ENCODE measurements around the gene THSD4. TPM values are rescaled to one million over a fixed set of nuclear protein-coding genes. Genes with fewer than 3 reads are reported as not detected.

The THSD4 gene
- total and polyA plus RNA-seq, 3 experiments from 2014 or later = not detected

- Histone ChIP-seq H3K9me3 (ENCODE audit: low read length) (no peaks in the 10 kb centered on the region), H3K27me3 (ENCODE audit: insufficient read depth, low read length, poor library complexity, severe bottlenecking) (no peaks in the 10 kb centered on the region), H3K36me3 (ENCODE audit: insufficient read depth, low read length) (no peaks in the 10 kb centered on the region), H3K4me3 (ENCODE audit: low read length) (no peak overlapping the region), H3K27ac (ENCODE audit: low read depth, low read length) (no peak overlapping the region), H3K4me1 (ENCODE audit: insufficient read depth, low read length) (no peaks in the 10 kb centered on the region)
- CTCF ChIA-PET = no interaction called here
- Mint-ChIP-seq H3K36me3 (no peaks in the 10 kb centered on the region), H3K27me3 (peaks cover 0 to 9% of the 10 kb centered on the region in 2 donors), H3K4me1 (no peaks in the 10 kb centered on the region), H3K4me3 (no peak overlapping the region), H3K9me3 (no peaks in the 10 kb centered on the region), H3K27ac (no peak overlapping the region)
- POLR2A ChIA-PET = no interaction called here
- no peak for DNase-seq
These were observed 82.3 kb downstream of the THSD4 start for GRCh38 chr15:71197620-71198019.

- Histone ChIP-seq H3K27ac (ENCODE audit: low read depth, low read length) (no peak overlapping the region), H3K27me3 (ENCODE audit: insufficient read depth, low read length, poor library complexity, severe bottlenecking) (no peaks in the 10 kb centered on the region), H3K9me3 (ENCODE audit: low read length) (no peaks in the 10 kb centered on the region), H3K36me3 (ENCODE audit: insufficient read depth, low read length) (no peaks in the 10 kb centered on the region), H3K4me3 (ENCODE audit: low read length) (no peak overlapping the region), H3K4me1 (ENCODE audit: insufficient read depth, low read length) (no peaks in the 10 kb centered on the region)
- Mint-ChIP-seq H3K9me3 (no peaks in the 10 kb centered on the region), H3K36me3 (no peaks in the 10 kb centered on the region), H3K27ac (no peak overlapping the region), H3K4me1 (no peaks in the 10 kb centered on the region), H3K27me3 (peaks cover 0 to 7% of the 10 kb centered on the region in 2 donors), H3K4me3 (no peak overlapping the region)
- CTCF ChIA-PET = no interaction called here
- POLR2A ChIA-PET = no interaction called here
- DNase-seq = no peak
These were observed 83.6 kb downstream of the THSD4 start for GRCh38 chr15:71198846-71199245.

GRCh38 chr15:71199384-71200351 lies 84.4 kb downstream of the THSD4 start:
- ChIA-PET POLR2A (no interaction called here), CTCF (interaction anchor here (1.8 kb wide), 1 partner anchor 15 kb away, joined by 6 read pairs; no protein-coding TSS in a partner anchor)
- no peaks in the 10 kb centered on the region for H3K36me3 Mint-ChIP-seq
- H3K36me3 ChIP-seq (ENCODE audit: insufficient read depth, low read length) = no peaks in the 10 kb centered on the region
- H3K27me3 ChIP-seq (ENCODE audit: insufficient read depth, low read length, poor library complexity, severe bottlenecking) = no peaks in the 10 kb centered on the region
- no peaks in the 10 kb centered on the region for H3K9me3 ChIP-seq (ENCODE audit: low read length)
- H3K4me1 ChIP-seq (ENCODE audit: insufficient read depth, low read length) = no peaks in the 10 kb centered on the region
- peaks cover 0 to 4% of the 10 kb centered on the region in 2 donors for H3K27me3 Mint-ChIP-seq
- no peak overlapping the region for H3K4me3 ChIP-seq (ENCODE audit: low read length)
- no peak for DNase-seq
- H3K4me3 Mint-ChIP-seq = no peak overlapping the region
- H3K27ac Mint-ChIP-seq = no peak overlapping the region
- no peaks in the 10 kb centered on the region for H3K4me1 Mint-ChIP-seq
- no peak overlapping the region for H3K27ac ChIP-seq (ENCODE audit: low read depth, low read length)
- H3K9me3 Mint-ChIP-seq = no peaks in the 10 kb centered on the region

- CTCF ChIA-PET = interaction anchor here (1.8 kb wide), 1 partner anchor 13 kb away, joined by 6 read pairs; no protein-coding TSS in a partner anchor
- Histone ChIP-seq H3K9me3 (ENCODE audit: low read length) (no peaks in the 10 kb centered on the region), H3K27ac (ENCODE audit: low read depth, low read length) (no peak overlapping the region), H3K27me3 (ENCODE audit: insufficient read depth, low read length, poor library complexity, severe bottlenecking) (no peaks in the 10 kb centered on the region), H3K4me3 (ENCODE audit: low read length) (no peak overlapping the region), H3K4me1 (ENCODE audit: insufficient read depth, low read length) (no peaks in the 10 kb centered on the region), H3K36me3 (ENCODE audit: insufficient read depth, low read length) (no peaks in the 10 kb centered on the region)
- Mint-ChIP-seq H3K36me3 (no peaks in the 10 kb centered on the region), H3K27ac (no peak overlapping the region), H3K9me3 (no peaks in the 10 kb centered on the region), H3K4me1 (no peaks in the 10 kb centered on the region), H3K4me3 (no peak overlapping the region), H3K27me3 (peaks cover 0 to 6% of the 10 kb centered on the region in 2 donors)
- POLR2A ChIA-PET = interaction anchor here (0.6 kb wide), 1 partner anchor 1752 kb away, joined by 7 read pairs; no protein-coding TSS in a partner anchor
- DNase-seq = no peak
These were observed 86.2 kb downstream of the THSD4 start for GRCh38 chr15:71201477-71201876.

GRCh38 chr15:71202712-71203111 lies 87.4 kb downstream of the THSD4 start:
- no peaks in the 10 kb centered on the region for H3K36me3 Mint-ChIP-seq
- H3K4me1 Mint-ChIP-seq = no peaks in the 10 kb centered on the region
- no peak overlapping the region for H3K4me3 ChIP-seq (ENCODE audit: low read length)
- peaks cover 0 to 5% of the 10 kb centered on the region in 2 donors for H3K27me3 Mint-ChIP-seq
- no peaks in the 10 kb centered on the region for H3K9me3 Mint-ChIP-seq
- H3K27ac Mint-ChIP-seq = peak overlapping the region in 1 of 8 donors; percentile 54
- no peaks in the 10 kb centered on the region for H3K36me3 ChIP-seq (ENCODE audit: insufficient read depth, low read length)
- H3K27me3 ChIP-seq (ENCODE audit: insufficient read depth, low read length, poor library complexity, severe bottlenecking) = no peaks in the 10 kb centered on the region
- ChIA-PET POLR2A (no interaction called here), CTCF (no interaction called here)
- DNase-seq = no peak
- H3K27ac ChIP-seq (ENCODE audit: low read depth, low read length) = no peak overlapping the region
- H3K4me3 Mint-ChIP-seq = no peak overlapping the region
- H3K9me3 ChIP-seq (ENCODE audit: low read length) = no peaks in the 10 kb centered on the region
- no peaks in the 10 kb centered on the region for H3K4me1 ChIP-seq (ENCODE audit: insufficient read depth, low read length)

- no peak overlapping the region for H3K4me3 ChIP-seq (ENCODE audit: low read length)
- ChIA-PET CTCF (no interaction called here), POLR2A (no interaction called here)
- no peaks in the 10 kb centered on the region for H3K9me3 ChIP-seq (ENCODE audit: low read length)
- H3K27me3 Mint-ChIP-seq = peaks cover 0 to 5% of the 10 kb centered on the region in 2 donors
- no peaks in the 10 kb centered on the region for H3K36me3 ChIP-seq (ENCODE audit: insufficient read depth, low read length)
- no peaks in the 10 kb centered on the region for H3K4me1 Mint-ChIP-seq
- H3K4me3 Mint-ChIP-seq = no peak overlapping the region
- DNase-seq = no peak
- H3K36me3 Mint-ChIP-seq = no peaks in the 10 kb centered on the region
- H3K27me3 ChIP-seq (ENCODE audit: insufficient read depth, low read length, poor library complexity, severe bottlenecking) = no peaks in the 10 kb centered on the region
- no peak overlapping the region for H3K27ac ChIP-seq (ENCODE audit: low read depth, low read length)
- H3K27ac Mint-ChIP-seq = no peak overlapping the region
- H3K9me3 Mint-ChIP-seq = no peaks in the 10 kb centered on the region
- no peaks in the 10 kb centered on the region for H3K4me1 ChIP-seq (ENCODE audit: insufficient read depth, low read length)
These were observed 88.6 kb downstream of the THSD4 start for GRCh38 chr15:71203586-71204474.

GRCh38 chr15:71207141-71207540 lies 91.9 kb downstream of the THSD4 start:
- DNase-seq = no peak
- Histone ChIP-seq H3K4me3 (ENCODE audit: low read length) (no peak overlapping the region), H3K9me3 (ENCODE audit: low read length) (no peaks in the 10 kb centered on the region), H3K27me3 (ENCODE audit: insufficient read depth, low read length, poor library complexity, severe bottlenecking) (peaks cover 3% of the 10 kb centered on the region), H3K36me3 (ENCODE audit: insufficient read depth, low read length) (no peaks in the 10 kb centered on the region), H3K27ac (ENCODE audit: low read depth, low read length) (no peak overlapping the region), H3K4me1 (ENCODE audit: insufficient read depth, low read length) (no peaks in the 10 kb centered on the region)
- Mint-ChIP-seq H3K4me1 (no peaks in the 10 kb centered on the region), H3K27me3 (peaks cover 0 to 7% of the 10 kb centered on the region in 2 donors), H3K27ac (no peak overlapping the region), H3K4me3 (no peak overlapping the region), H3K36me3 (no peaks in the 10 kb centered on the region), H3K9me3 (no peaks in the 10 kb centered on the region)
- ChIA-PET POLR2A (no interaction called here), CTCF (no interaction called here)

- Histone ChIP-seq H3K4me3 (ENCODE audit: low read length) (no peak overlapping the region), H3K9me3 (ENCODE audit: low read length) (no peaks in the 10 kb centered on the region), H3K36me3 (ENCODE audit: insufficient read depth, low read length) (no peaks in the 10 kb centered on the region), H3K27ac (ENCODE audit: low read depth, low read length) (no peak overlapping the region), H3K4me1 (ENCODE audit: insufficient read depth, low read length) (no peaks in the 10 kb centered on the region), H3K27me3 (ENCODE audit: insufficient read depth, low read length, poor library complexity, severe bottlenecking) (peaks cover 7% of the 10 kb centered on the region)
- Mint-ChIP-seq H3K27me3 (peaks cover 15 to 16% of the 10 kb centered on the region in 2 donors), H3K27ac (no peak overlapping the region), H3K4me3 (no peak overlapping the region), H3K4me1 (no peaks in the 10 kb centered on the region), H3K36me3 (no peaks in the 10 kb centered on the region), H3K9me3 (peaks cover 0 to 4% (median 0%) of the 10 kb centered on the region in 5 donors)
- ChIA-PET POLR2A (no interaction called here), CTCF (no interaction called here)
- DNase-seq = no peak
These were observed 96.9 kb downstream of the THSD4 start for GRCh38 chr15:71212146-71212545.

Measured in CD8-positive, alpha-beta memory T cell (primary cell).